ENCODE results near the gene SLC50A1. TPM values are rescaled to one million over a fixed set of nuclear protein-coding genes. Genes with fewer than 3 reads are reported as not detected.

The SLC50A1 gene
- total and polyA plus RNA-seq, 4 experiments from 2014 or later = 20.1 to 91.7 (median 36.6) TPM

DNA sequence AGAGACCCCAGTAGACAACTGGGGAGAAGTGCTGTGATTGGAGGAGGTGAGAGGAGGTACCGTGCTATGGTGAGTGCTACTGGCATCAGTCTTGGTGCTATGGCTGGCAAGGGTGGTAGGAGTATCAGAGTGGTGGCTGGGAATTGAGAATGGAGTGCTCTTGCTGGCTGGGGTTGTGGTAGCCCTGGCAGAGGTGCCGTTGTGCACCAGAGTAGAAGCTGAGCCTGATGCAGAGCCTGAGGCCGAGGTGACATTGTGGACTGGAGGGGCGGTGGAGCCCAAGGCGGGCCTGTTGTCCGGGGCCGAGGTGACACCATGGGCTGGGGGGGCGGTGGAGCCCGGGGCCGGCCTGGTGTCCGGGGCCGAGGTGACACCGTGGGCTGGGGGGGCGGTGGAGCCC, 52.6 kb downstream of the SLC50A1 start:
- Histone ChIP-seq H3K36me3 (ENCODE audit: insufficient read depth, low read length) (no peaks in the 10 kb centered on the region), H3K27me3 (ENCODE audit: insufficient read depth, low read length) (no peaks in the 10 kb centered on the region), H3K4me1 (ENCODE audit: insufficient read depth, low read length) (peaks cover 13% of the 10 kb centered on the region), H3K9me3 (ENCODE audit: control insufficient read depth in 1 of 2, low read length in 2 of 2) (no peaks in the 10 kb centered on the region), H3K27ac (ENCODE audit: low read depth, low read length) (no peak overlapping the region), H3K4me3 (ENCODE audit: low read length in 2 of 2) (no peak overlapping the region)
- no peaks in the 10 kb centered on the region for H3K27me3 Mint-ChIP-seq
- H3K27ac Mint-ChIP-seq = peak overlapping the region in 6 of 7 donors; percentile 34 to 86 (median 79)
- CTCF ChIA-PET (ENCODE audit: partially characterized antibody) = no interaction called here
- POLR2A ChIA-PET (ENCODE audit: partially characterized antibody) = no interaction called here
- intact Hi-C loops (cut with micrococcal nuclease) = no loop called here
- H3K4me3 Mint-ChIP-seq = peak overlapping the region in 6 of 8 donors; percentile 23 to 67 (median 54)
- H3K9me3 Mint-ChIP-seq = peaks cover 0 to 2% (median 0%) of the 10 kb centered on the region in 8 donors
- peak in 1 of 5 donors; percentile 31 for DNase-seq
- peaks cover 10 to 23% (median 13%) of the 10 kb centered on the region in 4 donors for H3K4me1 Mint-ChIP-seq
- peaks cover 3 to 8% of the 10 kb centered on the region in 2 donors for H3K36me3 Mint-ChIP-seq

Other genes with a start within 250 kb of the SLC50A1 start
- 10 to 100 TPM; 17.6 to 21.2 TPM for gene PMVK, start 199.1 kb upstream of the SLC50A1 start, total RNA-seq
- gene PMVK, start 199.1 kb upstream of the SLC50A1 start, polyA plus RNA-seq = 10 to 100 TPM; 61.7 to 87.0 TPM
- 100 to 1,000 TPM; 435 to 438 TPM for gene PBXIP1, start 179.8 kb upstream of the SLC50A1 start, total RNA-seq
- 100 to 1,000 TPM; 263 to 404 TPM for gene PBXIP1, start 179.8 kb upstream of the SLC50A1 start, polyA plus RNA-seq
- gene PYGO2, start 174.1 kb upstream of the SLC50A1 start, total RNA-seq = 10 to 100 TPM; 78.4 to 80.2 TPM
- gene PYGO2, start 174.1 kb upstream of the SLC50A1 start, polyA plus RNA-seq = 10 to 100 TPM; 22.5 to 54.2 TPM
- gene SHC1, start 165.1 kb upstream of the SLC50A1 start, total RNA-seq = 10 to 100 TPM; 78.4 to 81.7 TPM
- 10 to 100 TPM; 36.4 to 44.5 TPM for gene SHC1, start 165.1 kb upstream of the SLC50A1 start, polyA plus RNA-seq
- 10 to 100 TPM; 12.2 to 13.0 TPM for gene CKS1B, start 161.2 kb upstream of the SLC50A1 start, total RNA-seq
- gene CKS1B, start 161.2 kb upstream of the SLC50A1 start, polyA plus RNA-seq = 10 to 100 TPM; 50.2 to 67.9 TPM
- gene FLAD1, start 152.5 kb upstream of the SLC50A1 start, total RNA-seq = 10 to 100 TPM; 52.4 to 56.6 TPM
- gene FLAD1, start 152.5 kb upstream of the SLC50A1 start, polyA plus RNA-seq = 10 to 100 TPM; 48.9 to 75.9 TPM
- 1 to 10 TPM; 1.1 to 3.1 TPM for gene LENEP, start 142.3 kb upstream of the SLC50A1 start, total RNA-seq
- not detected for gene LENEP, start 142.3 kb upstream of the SLC50A1 start, polyA plus RNA-seq
- 10 to 100 TPM; 86.3 to 92.7 TPM for gene ZBTB7B, start 133.1 kb upstream of the SLC50A1 start, total RNA-seq
- gene ZBTB7B, start 133.1 kb upstream of the SLC50A1 start, polyA plus RNA-seq = 10 to 100 TPM in 1 of 2 donors, 1 to 10 TPM in 1; 3.4 to 11.6 TPM
- 1 to 10 TPM; 4.0 to 4.1 TPM for gene DCST2, start 102.1 kb upstream of the SLC50A1 start, total RNA-seq
- gene DCST2, start 102.1 kb upstream of the SLC50A1 start, polyA plus RNA-seq = not detected
- under 1 TPM in 1 of 2 experiments, not detected in 1; 0.14 TPM for gene DCST1, start 102.0 kb upstream of the SLC50A1 start, total RNA-seq
- gene DCST1, start 102.0 kb upstream of the SLC50A1 start, polyA plus RNA-seq = not detected
- 10 to 100 TPM; 33.6 to 39.8 TPM for gene ADAM15, start 84.5 kb upstream of the SLC50A1 start, total RNA-seq
- 10 to 100 TPM; 14.8 to 18.2 TPM for gene ADAM15, start 84.5 kb upstream of the SLC50A1 start, polyA plus RNA-seq
- 1 to 10 TPM; 6.0 to 8.5 TPM for gene EFNA4, start 72.1 kb upstream of the SLC50A1 start, total RNA-seq
- 1 to 10 TPM; 2.5 to 3.5 TPM for gene EFNA4, start 72.1 kb upstream of the SLC50A1 start, polyA plus RNA-seq
- gene EFNA3, start 57.0 kb upstream of the SLC50A1 start, total RNA-seq = 1 to 10 TPM; 2.0 to 4.3 TPM
- 1 to 10 TPM in 1 of 2 donors, under 1 TPM in 1; 0.34 to 1.5 TPM for gene EFNA3, start 57.0 kb upstream of the SLC50A1 start, polyA plus RNA-seq
- 1 to 10 TPM; 1.2 to 1.9 TPM for gene EFNA1, start 8.0 kb upstream of the SLC50A1 start, total RNA-seq
- 1 to 10 TPM in 1 of 2 donors, under 1 TPM in 1; 0.84 to 2.0 TPM for gene EFNA1, start 8.0 kb upstream of the SLC50A1 start, polyA plus RNA-seq
- 10 to 100 TPM; 51.6 to 53.6 TPM for gene DPM3, start 4.7 kb downstream of the SLC50A1 start, total RNA-seq
- gene DPM3, start 4.7 kb downstream of the SLC50A1 start, polyA plus RNA-seq = 100 to 1,000 TPM; 101 to 119 TPM
- 100 to 1,000 TPM; 173 to 180 TPM for gene KRTCAP2, start 37.5 kb downstream of the SLC50A1 start, total RNA-seq
- gene KRTCAP2, start 37.5 kb downstream of the SLC50A1 start, polyA plus RNA-seq = 100 to 1,000 TPM; 469 to 488 TPM
- 1 to 10 TPM; 8.4 to 8.5 TPM for gene TRIM46, start 38.0 kb downstream of the SLC50A1 start, total RNA-seq
- gene TRIM46, start 38.0 kb downstream of the SLC50A1 start, polyA plus RNA-seq = 1 to 10 TPM; 1.6 to 3.6 TPM
- gene THBS3, start 72.0 kb downstream of the SLC50A1 start, total RNA-seq = 10 to 100 TPM; 30.9 to 33.5 TPM
- 1 to 10 TPM; 6.1 to 6.7 TPM for gene THBS3, start 72.0 kb downstream of the SLC50A1 start, polyA plus RNA-seq
- gene MTX1, start 72.8 kb downstream of the SLC50A1 start, total RNA-seq = 10 to 100 TPM; 17.7 to 18.2 TPM
- gene MTX1, start 72.8 kb downstream of the SLC50A1 start, polyA plus RNA-seq = 10 to 100 TPM; 42.5 to 65.5 TPM
- gene ENTREP3, start 119.6 kb downstream of the SLC50A1 start, total RNA-seq = 10 to 100 TPM; 10.5 to 12.2 TPM
- 1 to 10 TPM in 1 of 2 donors, under 1 TPM in 1; 0.50 to 1.8 TPM for gene ENTREP3, start 119.6 kb downstream of the SLC50A1 start, polyA plus RNA-seq
- 100 to 1,000 TPM in 1 of 2 experiments, 10 to 100 TPM in 1; 94.4 to 101 TPM for gene SCAMP3, start 126.5 kb downstream of the SLC50A1 start, total RNA-seq
- 100 to 1,000 TPM; 132 to 160 TPM for gene SCAMP3, start 126.5 kb downstream of the SLC50A1 start, polyA plus RNA-seq
- 100 to 1,000 TPM; 123 to 126 TPM for gene CLK2, start 137.7 kb downstream of the SLC50A1 start, total RNA-seq
- 10 to 100 TPM; 11.4 to 21.5 TPM for gene CLK2, start 137.7 kb downstream of the SLC50A1 start, polyA plus RNA-seq
- gene HCN3, start 141.6 kb downstream of the SLC50A1 start, total RNA-seq = 1 to 10 TPM; 4.9 to 5.3 TPM
- under 1 TPM; 0.10 to 0.41 TPM for gene HCN3, start 141.6 kb downstream of the SLC50A1 start, polyA plus RNA-seq
- gene PKLR, start 165.6 kb downstream of the SLC50A1 start, total RNA-seq = not detected
- not detected for gene PKLR, start 165.6 kb downstream of the SLC50A1 start, polyA plus RNA-seq
- gene FDPS, start 173.0 kb downstream of the SLC50A1 start, total RNA-seq = 10 to 100 TPM; 82.8 to 91.3 TPM
- 100 to 1,000 TPM; 100 to 157 TPM for gene FDPS, start 173.0 kb downstream of the SLC50A1 start, polyA plus RNA-seq
- gene RUSC1, start 185.0 kb downstream of the SLC50A1 start, total RNA-seq = 10 to 100 TPM; 20.0 to 20.1 TPM
- 10 to 100 TPM in 1 of 2 donors, 1 to 10 TPM in 1; 6.8 to 11.8 TPM for gene RUSC1, start 185.0 kb downstream of the SLC50A1 start, polyA plus RNA-seq

All from CD4-positive, alpha-beta memory T cell (primary cell).